ENCODE measurements around the gene PTPRG.
A peak's percentile ranks its signal among the peaks of the same experiment; 100 is the strongest.

Gene PTPRG

DNA sequence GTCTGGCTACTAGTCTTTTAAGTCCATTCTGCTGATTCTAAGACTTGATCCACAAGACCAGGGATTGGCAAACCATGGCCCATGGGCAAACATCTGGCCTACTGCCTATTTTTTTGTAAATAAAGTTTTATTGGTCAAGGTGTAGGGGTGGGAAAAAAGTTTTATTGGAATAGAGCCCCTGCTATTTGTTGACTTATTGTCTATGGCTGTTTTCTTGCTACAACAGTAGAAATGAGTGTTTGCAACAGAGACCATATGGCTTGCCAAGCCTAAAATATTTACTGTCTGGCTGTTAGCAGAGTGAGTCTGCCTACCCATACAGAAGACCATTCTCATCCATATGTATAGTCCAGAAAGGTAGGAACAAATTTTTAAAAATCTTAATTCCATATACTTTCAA is 106.4 kb downstream of the PTPRG start:
- Histone ChIP-seq H4K20me1 (ENCODE audit: insufficient read depth, low read length) (no peaks in the 10 kb centered on the region), H3K9ac (ENCODE audit: low read length) (no peak overlapping the region), H3K27ac (ENCODE audit: low read length) (no peak overlapping the region), H3K27me3 (ENCODE audit: low read depth, low read length) (no peaks in the 10 kb centered on the region), H3K79me2 (ENCODE audit: low read length) (peaks cover 10% of the 10 kb centered on the region), H3K4me3 (ENCODE audit: low read length) (no peak overlapping the region), H3K9me3 (ENCODE audit: insufficient read depth, low read length) (no peaks in the 10 kb centered on the region), H3K4me2 (ENCODE audit: low read length) (no peak overlapping the region), H2AFZ (ENCODE audit: low read depth, low read length) (no peak overlapping the region), H3K36me3 (replicated peaks; ENCODE audit: low read depth, low read length) (no peaks in the 10 kb centered on the region), H3K4me1 (ENCODE audit: low read length) (peaks cover 24% of the 10 kb centered on the region)
- TF ChIP-seq EZH2phosphoT487 (IDR thresholded peaks at IDR 0.05; ENCODE audit: low read depth) = no peak
- TF ChIP-seq, protein P1, sequence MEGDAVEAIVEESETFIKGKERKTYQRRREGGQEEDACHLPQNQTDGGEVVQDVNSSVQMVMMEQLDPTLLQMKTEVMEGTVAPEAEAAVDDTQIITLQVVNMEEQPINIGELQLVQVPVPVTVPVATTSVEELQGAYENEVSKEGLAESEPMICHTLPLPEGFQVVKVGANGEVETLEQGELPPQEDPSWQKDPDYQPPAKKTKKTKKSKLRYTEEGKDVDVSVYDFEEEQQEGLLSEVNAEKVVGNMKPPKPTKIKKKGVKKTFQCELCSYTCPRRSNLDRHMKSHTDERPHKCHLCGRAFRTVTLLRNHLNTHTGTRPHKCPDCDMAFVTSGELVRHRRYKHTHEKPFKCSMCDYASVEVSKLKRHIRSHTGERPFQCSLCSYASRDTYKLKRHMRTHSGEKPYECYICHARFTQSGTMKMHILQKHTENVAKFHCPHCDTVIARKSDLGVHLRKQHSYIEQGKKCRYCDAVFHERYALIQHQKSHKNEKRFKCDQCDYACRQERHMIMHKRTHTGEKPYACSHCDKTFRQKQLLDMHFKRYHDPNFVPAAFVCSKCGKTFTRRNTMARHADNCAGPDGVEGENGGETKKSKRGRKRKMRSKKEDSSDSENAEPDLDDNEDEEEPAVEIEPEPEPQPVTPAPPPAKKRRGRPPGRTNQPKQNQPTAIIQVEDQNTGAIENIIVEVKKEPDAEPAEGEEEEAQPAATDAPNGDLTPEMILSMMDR (IDR thresholded peaks at IDR 0.05; ENCODE audit: low read depth, low read length) = no peak

DNA sequence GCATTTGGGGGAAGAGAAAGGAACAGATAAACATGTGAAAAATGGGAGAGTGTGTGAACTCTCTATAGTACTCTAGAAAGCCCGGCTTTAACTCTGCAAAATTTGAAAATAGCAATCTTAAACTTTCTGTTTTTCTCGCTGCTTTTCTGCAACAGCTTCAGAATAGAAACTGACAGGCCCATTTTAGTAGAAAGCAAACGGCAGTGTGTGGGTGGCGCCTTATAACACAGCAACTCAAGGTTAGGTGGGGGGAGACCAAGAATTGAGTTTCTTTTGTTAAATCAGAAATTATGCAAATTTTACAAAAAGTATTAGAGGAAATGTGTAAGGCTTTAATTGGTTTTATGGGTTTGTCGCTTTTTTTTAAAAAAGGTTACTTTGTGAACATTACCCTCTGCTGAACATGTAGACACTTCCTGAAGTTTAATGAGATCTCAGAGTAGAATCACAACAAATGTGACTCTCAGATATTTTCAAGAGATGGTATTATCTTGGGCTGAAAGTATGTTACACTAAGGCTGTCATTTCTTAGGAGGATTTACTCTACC is 107.0 kb downstream of the PTPRG start:
- Histone ChIP-seq H3K36me3 (replicated peaks; ENCODE audit: low read depth, low read length) (no peaks in the 10 kb centered on the region), H3K27me3 (ENCODE audit: low read depth, low read length) (no peaks in the 10 kb centered on the region), H3K79me2 (ENCODE audit: low read length) (peaks cover 10% of the 10 kb centered on the region), H3K4me2 (ENCODE audit: low read length) (peak overlapping the region; percentile 0; the same call in 1 of the 2 replicates), H3K27ac (ENCODE audit: low read length) (no peak overlapping the region), H2AFZ (ENCODE audit: low read depth, low read length) (no peak overlapping the region), H3K4me3 (ENCODE audit: low read length) (no peak overlapping the region), H3K9ac (ENCODE audit: low read length) (no peak overlapping the region), H3K4me1 (ENCODE audit: low read length) (peaks cover 24% of the 10 kb centered on the region), H3K9me3 (ENCODE audit: insufficient read depth, low read length) (no peaks in the 10 kb centered on the region), H4K20me1 (ENCODE audit: insufficient read depth, low read length) (no peaks in the 10 kb centered on the region)
- TF ChIP-seq, protein P1 (IDR thresholded peaks at IDR 0.05; ENCODE audit: low read depth, low read length) = no peak
- TF ChIP-seq EZH2phosphoT487 (IDR thresholded peaks at IDR 0.05; ENCODE audit: low read depth) = no peak

DNA sequence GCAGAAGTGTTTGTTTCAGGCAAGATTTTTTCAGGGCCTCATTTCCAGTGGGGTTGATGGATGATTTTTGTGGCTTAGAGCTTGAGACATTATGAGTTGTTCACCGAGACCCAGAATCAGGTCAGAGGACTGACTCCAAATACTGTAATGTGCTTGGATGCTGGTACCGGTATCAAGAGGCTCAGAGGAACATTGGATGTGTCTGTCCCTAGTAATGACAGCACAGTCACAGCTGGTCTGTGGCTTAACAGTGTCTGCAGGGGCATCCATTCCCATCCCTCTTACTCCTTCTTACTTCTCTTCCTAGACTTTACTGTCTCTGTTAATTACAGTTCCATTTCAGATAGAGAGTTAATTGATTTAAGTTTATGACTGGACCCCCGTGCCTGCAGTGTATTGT is 107.8 kb downstream of the PTPRG start:
- Histone ChIP-seq H3K36me3 (replicated peaks; ENCODE audit: low read depth, low read length) (no peaks in the 10 kb centered on the region), H3K4me2 (ENCODE audit: low read length) (peak overlapping the region; percentile 48), H3K9ac (ENCODE audit: low read length) (no peak overlapping the region), H3K4me3 (ENCODE audit: low read length) (no peak overlapping the region), H3K4me1 (ENCODE audit: low read length) (peaks cover 24% of the 10 kb centered on the region), H3K79me2 (ENCODE audit: low read length) (peaks cover 10% of the 10 kb centered on the region), H2AFZ (ENCODE audit: low read depth, low read length) (no peak overlapping the region), H4K20me1 (ENCODE audit: insufficient read depth, low read length) (no peaks in the 10 kb centered on the region), H3K9me3 (ENCODE audit: insufficient read depth, low read length) (no peaks in the 10 kb centered on the region), H3K27ac (ENCODE audit: low read length) (no peak overlapping the region), H3K27me3 (ENCODE audit: low read depth, low read length) (no peaks in the 10 kb centered on the region)
- TF ChIP-seq, protein P1 (IDR thresholded peaks at IDR 0.05; ENCODE audit: low read depth, low read length) = no peak

DNA sequence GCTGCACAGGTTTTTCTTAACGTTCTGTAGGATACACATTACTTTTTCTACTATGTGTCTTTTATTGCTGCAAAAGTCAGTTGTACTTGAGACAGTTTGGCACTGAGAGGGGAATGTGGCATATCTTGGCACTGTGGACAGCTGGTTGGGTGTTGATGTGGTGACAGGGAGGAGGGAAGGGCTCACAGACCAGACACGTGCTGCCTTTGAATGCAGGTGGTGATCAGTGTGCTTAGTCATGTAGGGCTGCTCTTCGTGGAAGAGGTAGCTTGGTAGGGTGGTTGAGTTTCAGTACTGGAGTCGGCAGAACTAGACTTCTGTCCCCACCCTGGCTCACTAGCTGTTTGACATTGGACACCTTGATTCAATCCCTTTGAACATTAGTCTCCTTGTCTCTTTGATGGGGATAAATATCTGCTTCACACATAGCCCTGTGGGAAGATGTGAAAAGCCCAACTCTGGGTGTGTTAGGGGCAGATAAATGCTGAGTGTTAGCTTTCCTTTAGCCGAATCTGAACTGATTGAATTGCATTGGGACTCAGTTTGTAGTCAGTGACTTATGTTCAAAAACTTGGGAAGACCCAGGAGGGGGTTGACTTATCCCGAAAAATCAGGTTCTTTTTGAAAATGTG is 108.4 kb downstream of the PTPRG start:
- Histone ChIP-seq H3K27me3 (ENCODE audit: low read depth, low read length) (no peaks in the 10 kb centered on the region), H3K4me2 (ENCODE audit: low read length) (peak overlapping the region; percentile 48), H3K9me3 (ENCODE audit: insufficient read depth, low read length) (no peaks in the 10 kb centered on the region), H2AFZ (ENCODE audit: low read depth, low read length) (no peak overlapping the region), H4K20me1 (ENCODE audit: insufficient read depth, low read length) (no peaks in the 10 kb centered on the region), H3K9ac (ENCODE audit: low read length) (no peak overlapping the region), H3K79me2 (ENCODE audit: low read length) (peaks cover 10% of the 10 kb centered on the region), H3K4me1 (ENCODE audit: low read length) (peaks cover 24% of the 10 kb centered on the region), H3K36me3 (replicated peaks; ENCODE audit: low read depth, low read length) (no peaks in the 10 kb centered on the region), H3K4me3 (ENCODE audit: low read length) (no peak overlapping the region; the same call in 1 of the 2 replicates), H3K27ac (ENCODE audit: low read length) (no peak overlapping the region)
- TF ChIP-seq, protein P1 (IDR thresholded peaks at IDR 0.05; ENCODE audit: low read depth, low read length) = no peak
- TF ChIP-seq EZH2phosphoT487 (IDR thresholded peaks at IDR 0.05; ENCODE audit: low read depth) = no peak

Measured in OCI-LY3 (cell line).